NT2/D1 (cell line): ENCODE measurements around the gene CREB3L1.

ENCODE experiments used
- SUZ12 ChIP-seq: IDR thresholded peaks from 2 replicates; pipeline ENCODE4 v1.6.1; 2011; ENCODE audit not compliant: insufficient read length, insufficient read depth; ENCODE audit errors: extremely low read depth
- YY1 ChIP-seq: IDR thresholded peaks from 2 replicates; pipeline ENCODE4 v1.6.1; 2011; ENCODE audit not compliant: insufficient read length, insufficient read depth
- ZNF274 ChIP-seq: IDR thresholded peaks from 2 replicates; pipeline ENCODE4 v1.6.1; 2011; ENCODE audit warnings: mild to moderate bottlenecking, low read depth, low read length

- no peak for TF ChIP-seq ZNF274
- TF ChIP-seq YY1: no peak
- no peak for TF ChIP-seq SUZ12
Observed at GRCh38 chr11:46240861-46241260, 36.6 kb upstream of the CREB3L1 start.
